Left forelimb (tissue), 1 donor: Measurements from ENCODE around the gene SPSB3.

Experiments used
- DNase-seq: peaks from one replicate; pipeline ENCODE4 v3.0.0-alpha.2; 2018; ENCODE audit warnings: low spot score

Gene SPSB3

DNA sequence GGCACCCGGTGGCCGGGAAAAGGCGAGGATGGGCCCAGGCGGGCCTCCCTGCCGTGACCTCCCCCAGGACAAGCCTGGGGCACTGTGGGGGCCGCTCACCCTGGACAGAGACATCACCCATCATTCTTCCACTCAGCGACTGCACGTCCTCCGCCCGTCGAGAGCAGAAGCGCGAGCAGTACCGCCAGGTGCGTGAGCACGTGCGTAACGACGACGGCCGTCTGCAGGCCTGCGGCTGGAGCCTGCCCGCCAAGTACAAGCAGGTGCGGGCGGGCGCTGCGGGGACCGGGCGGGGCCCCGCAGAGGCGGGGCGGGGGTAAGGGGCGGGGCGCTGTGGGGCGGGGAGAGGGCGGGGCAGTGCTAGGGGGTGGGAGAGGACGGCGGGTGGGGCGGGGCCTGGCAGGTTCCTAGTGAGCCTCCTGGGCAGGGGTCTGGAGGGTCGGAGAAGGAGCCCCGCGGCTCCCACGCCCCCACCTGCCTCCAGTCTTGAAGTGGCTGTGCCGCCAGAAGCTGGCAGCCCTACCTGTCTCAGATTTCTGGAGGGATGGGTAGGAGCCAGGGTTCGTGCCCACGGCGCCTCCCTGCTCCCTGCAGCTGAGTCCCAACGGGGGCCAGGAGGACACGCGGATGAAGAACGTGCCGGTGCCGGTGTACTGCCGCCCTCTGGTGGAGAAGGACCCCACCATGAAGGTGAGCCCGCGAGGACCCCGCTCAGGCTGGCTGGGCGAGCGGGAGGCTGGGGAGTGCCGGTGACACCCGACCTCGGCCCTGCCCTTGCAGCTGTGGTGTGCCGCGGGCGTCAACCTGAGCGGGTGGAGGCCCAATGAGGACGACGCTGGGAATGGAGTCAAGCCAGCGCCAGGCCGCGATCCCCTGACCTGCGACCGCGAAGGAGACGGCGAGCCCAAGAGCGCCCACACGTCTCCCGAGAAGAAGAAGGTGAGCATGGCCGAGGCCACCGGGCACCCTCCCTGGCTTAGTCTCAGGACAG, 18.6 kb downstream of the SPSB3 start:
- no peak for DNase-seq

GRCh38 chr16:1762879-1763520, 19.4 kb downstream of the SPSB3 start:
- DNase-seq: no peak

DNA sequence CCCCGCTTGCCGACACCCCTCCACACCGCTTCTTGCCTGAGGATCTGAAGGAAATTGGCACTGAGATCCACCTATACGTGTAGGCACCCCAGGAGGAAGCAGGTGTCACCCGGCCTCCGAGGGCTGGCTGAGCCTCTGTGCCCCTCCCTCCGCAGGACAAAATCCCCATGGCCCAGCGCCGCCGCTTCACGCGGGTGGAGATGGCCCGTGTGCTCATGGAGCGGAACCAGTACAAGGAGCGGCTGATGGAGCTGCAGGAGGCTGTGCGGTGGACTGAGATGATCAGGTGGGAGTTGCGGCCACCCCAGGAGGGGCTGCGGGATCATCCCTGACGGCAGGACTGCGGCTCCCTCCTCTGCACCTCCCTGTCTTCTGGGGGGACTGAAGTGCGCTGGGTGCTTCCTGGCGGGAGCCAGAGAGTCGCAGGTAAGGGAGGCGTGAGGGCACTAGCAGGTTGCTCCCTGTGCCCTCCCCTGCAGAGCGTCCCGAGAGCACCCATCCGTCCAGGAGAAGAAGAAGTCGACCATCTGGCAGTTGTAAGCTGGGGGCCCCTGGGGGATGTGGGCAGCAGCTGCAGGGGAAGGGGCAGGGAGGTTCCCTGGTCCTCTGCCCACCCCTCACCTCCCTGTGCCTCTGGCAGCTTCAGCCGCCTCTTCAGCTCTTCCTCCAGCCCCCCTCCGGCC, 20.0 kb downstream of the SPSB3 start:
- no peak for DNase-seq

DNA sequence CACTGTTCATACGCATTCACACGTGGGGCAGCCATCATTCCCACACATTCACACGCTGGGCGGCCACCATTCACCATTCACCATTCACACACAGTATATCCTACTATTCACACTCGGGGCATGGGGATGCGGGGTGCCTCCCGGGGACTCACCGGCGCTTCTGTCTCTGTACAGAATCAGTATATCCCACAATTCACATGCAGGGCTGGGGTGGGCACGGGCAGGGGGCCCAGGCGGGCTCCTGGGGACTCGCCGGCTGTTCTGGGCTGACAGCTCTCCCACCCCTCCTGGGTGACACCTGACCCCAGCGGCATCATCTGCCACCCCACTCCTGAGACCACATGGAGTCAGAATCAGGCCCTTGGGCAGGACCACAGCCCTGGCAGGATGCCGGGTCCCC, 20.6 kb downstream of the SPSB3 start:
- no peak for DNase-seq

- DNase-seq: no peak
Measured at GRCh38 chr16:1760911-1761310, 21.5 kb downstream of the SPSB3 start.

GRCh38 chr16:1759511-1759910, 22.9 kb downstream of the SPSB3 start:
- DNase-seq: no peak

DNA sequence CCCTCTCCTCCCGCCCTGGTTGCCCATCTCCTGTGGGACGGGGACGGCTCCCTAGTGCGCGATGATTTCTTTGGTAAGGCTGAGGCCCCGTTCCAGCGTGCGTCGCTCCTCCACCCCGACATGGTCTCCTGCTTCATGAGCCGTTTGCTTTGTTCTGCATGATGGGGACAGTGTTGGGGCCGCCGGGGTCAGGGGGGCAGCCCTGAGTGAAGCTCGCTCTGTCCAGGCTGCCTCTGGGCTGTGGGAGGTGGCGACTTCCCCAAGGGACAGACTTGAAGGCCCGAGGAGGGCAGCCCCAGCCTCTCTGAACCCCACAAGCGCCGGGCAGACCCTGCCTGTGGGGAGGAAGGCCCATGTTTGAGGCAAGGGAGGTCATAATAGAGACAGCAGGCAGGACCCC, 23.4 kb downstream of the SPSB3 start:
- no peak for DNase-seq

- no peak for DNase-seq
Measured at GRCh38 chr16:1757714-1758461, 24.5 kb downstream of the SPSB3 start.

DNA sequence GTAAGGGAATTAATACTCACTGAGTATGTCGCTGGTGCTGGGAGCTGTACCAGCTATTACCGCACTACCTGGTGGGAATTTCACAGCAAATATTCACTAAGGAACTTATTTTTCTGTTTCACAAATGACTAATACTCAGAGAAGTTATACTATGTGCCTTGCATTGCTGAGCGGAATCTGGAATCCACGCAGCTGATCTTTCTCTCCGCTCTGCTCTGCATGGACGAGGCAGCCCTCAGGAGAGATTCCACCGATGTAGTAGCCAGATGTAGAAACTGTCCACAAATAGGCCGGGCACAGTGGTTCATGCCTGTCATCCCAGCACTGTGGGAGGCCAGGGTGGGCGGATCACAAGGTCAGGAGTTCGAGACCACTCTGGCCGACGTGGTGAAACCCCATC, 28.2 kb downstream of the SPSB3 start:
- no peak for DNase-seq

DNA sequence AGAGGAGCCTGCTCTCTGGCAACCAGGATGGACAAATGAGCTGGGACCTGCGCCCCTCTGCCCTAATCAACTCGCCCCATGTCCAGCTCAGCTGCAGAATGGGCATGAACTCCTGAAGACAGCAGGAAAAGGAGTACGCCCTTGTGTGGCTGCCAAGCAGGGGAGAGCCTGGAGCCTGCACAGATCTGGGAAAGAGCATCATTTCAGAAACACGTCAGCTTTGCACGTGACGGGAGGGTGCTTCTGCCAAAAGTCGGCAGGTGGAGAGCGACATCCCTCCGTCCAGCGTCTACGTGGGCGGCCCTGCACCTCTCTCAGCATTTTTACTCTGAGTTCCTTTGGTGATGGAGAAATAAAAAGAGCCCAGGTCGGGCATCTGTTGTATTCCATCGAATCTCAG, 29.5 kb downstream of the SPSB3 start:
- no peak for DNase-seq

GRCh38 chr16:1751946-1752345, 30.4 kb downstream of the SPSB3 start:
- no peak for DNase-seq

- DNase-seq: no peak
Measured at GRCh38 chr16:1749152-1750117, 32.9 kb downstream of the SPSB3 start.

GRCh38 chr16:1747934-1748333, 34.4 kb downstream of the SPSB3 start:
- no peak for DNase-seq

DNA sequence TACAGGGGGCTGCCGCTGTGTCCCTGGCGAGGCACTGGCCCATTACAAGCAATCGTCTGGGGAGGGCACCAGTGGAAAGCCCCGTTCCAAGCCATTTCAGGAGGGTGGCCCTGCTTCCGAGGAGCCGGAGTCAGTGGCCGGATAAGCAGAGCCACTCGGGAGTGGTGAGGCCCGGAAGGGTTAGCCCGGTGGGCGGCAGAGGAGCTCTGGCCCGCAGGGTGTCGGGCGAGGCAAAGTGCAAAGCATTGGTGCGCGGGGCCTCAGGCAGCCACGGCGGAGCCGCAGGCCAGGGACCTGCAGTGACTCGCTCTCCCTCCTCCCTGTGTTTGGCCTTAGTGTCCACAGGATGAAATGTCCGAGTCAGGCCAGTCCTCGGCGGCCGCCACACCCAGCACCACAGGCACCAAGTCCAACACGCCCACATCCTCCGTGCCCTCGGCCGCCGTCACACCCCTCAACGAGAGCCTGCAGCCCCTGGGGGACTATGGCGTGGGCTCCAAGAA, 35.6 kb downstream of the SPSB3 start:
- DNase-seq: no peak

- no peak for DNase-seq
Measured at GRCh38 chr16:1745900-1746692, 36.3 kb downstream of the SPSB3 start.

- DNase-seq: no peak
Measured at GRCh38 chr16:1745181-1745899, 37.0 kb downstream of the SPSB3 start.

DNA sequence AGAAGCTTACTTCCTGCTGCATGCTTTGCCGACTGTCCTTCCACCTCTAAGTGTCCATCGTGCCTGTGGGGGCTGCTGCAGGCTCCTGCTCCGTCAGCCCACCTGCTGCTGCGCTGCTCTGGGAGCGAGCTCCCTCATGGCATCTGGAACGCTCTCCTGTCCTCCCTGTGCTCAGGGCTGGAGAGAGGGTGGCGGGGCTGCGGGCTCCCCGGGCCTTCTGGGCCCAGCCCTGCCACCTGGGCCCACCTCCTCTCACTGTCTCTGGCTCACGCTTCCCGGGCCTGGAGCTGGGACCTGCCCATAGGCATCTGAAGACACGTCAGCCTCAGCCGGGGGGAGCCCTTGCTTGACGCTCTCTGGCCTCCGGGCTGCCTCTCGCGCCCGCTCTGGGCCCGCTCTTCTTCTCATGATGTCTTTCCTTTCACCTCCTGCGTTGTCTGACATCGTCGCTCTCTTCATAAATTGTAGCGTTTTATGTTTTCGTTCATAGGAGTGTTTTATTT, 38.0 kb downstream of the SPSB3 start:
- DNase-seq: no peak

GRCh38 chr16:1743376-1744337, 38.7 kb downstream of the SPSB3 start:
- no peak for DNase-seq
